Measurements from ENCODE around the gene FEM1B.

DNA sequence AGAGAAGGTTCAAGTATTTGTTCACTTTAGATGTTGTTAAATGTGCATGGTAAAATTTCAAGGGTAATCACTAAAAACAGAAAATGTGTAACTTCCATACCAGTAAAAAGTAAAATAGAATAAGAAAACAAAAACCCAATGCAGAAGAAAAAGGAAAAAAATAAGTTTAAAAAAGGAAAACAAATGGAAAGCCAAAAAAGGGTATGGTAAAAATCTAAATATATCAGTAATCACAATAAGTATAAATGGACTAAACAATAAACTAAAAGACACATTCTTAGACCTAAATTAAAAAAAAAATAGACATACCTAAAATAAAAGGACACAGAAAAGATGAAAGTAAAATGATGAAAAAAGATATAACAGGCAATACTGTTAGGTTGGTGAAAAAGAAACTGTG, 38.5 kb upstream of the FEM1B start:
- TF ChIP-seq, protein P1, sequence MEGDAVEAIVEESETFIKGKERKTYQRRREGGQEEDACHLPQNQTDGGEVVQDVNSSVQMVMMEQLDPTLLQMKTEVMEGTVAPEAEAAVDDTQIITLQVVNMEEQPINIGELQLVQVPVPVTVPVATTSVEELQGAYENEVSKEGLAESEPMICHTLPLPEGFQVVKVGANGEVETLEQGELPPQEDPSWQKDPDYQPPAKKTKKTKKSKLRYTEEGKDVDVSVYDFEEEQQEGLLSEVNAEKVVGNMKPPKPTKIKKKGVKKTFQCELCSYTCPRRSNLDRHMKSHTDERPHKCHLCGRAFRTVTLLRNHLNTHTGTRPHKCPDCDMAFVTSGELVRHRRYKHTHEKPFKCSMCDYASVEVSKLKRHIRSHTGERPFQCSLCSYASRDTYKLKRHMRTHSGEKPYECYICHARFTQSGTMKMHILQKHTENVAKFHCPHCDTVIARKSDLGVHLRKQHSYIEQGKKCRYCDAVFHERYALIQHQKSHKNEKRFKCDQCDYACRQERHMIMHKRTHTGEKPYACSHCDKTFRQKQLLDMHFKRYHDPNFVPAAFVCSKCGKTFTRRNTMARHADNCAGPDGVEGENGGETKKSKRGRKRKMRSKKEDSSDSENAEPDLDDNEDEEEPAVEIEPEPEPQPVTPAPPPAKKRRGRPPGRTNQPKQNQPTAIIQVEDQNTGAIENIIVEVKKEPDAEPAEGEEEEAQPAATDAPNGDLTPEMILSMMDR (conservative IDR thresholded peaks at IDR 0.05 in 1 of 2, IDR thresholded peaks at IDR 0.05 in 1 of 2; ENCODE audit: low read depth in 1 of 2, low read length in 2 of 2): no peak
- no peak for TF ChIP-seq EZH2 (IDR thresholded peaks at IDR 0.05; ENCODE audit: low read length, missing control alignments)

Measured in fibroblast of lung (primary cell).